ENCODE results near the gene AHI1. TPM values are rescaled to one million over a fixed set of nuclear protein-coding genes. Genes with fewer than 3 reads are reported as not detected.

AHI1 gene
- total and polyA plus RNA-seq, 2 donors = 11.5 to 21.0 TPM

DNA sequence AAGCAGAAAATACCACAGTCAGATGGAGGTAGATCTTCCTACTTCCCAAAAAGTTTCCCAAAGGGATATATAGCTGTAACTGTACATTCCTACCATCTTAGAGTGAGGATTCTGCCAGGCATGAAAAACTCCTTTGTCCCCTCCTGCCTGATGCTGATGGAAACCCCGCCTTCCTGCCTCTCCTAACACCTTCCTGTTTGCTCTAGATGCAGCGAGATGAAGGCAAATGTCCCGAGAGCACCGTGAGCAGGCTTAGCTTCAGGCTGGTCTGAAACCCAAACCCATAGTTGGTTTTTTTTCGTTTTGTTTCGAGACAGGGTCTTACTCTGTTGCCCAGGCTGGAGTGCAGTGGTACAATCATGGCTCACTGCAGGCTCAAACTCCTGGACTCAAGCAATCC is 260.8 kb downstream of the AHI1 start:
- DNase-seq (ENCODE audit: low read depth in 6 of 9, low spot score in 9 of 9) = peak in 2 of 9 donors; percentile 40 to 62
- no peaks in the 10 kb centered on the region for H3K36me3 ChIP-seq (ENCODE audit: control insufficient read depth in 2 of 2, insufficient read depth in 2 of 2, low read length in 1 of 2)
- no peaks in the 10 kb centered on the region for H3K9me3 ChIP-seq (ENCODE audit: control insufficient read depth in 2 of 2, insufficient read depth in 1 of 2, low read length in 1 of 2)
- no peak overlapping the region for H3K4me3 ChIP-seq (ENCODE audit: low read length in 2 of 2)
- H3K27me3 ChIP-seq (ENCODE audit: control insufficient read depth in 2 of 2, insufficient read depth in 1 of 2, low read length in 1 of 2) = no peaks in the 10 kb centered on the region
- no peak overlapping the region for H3K27ac ChIP-seq (ENCODE audit: low read depth in 1 of 2, low read length in 1 of 2)
- peaks cover 12 to 31% of the 10 kb centered on the region in 2 donors for H3K4me1 ChIP-seq (ENCODE audit: control insufficient read depth in 2 of 2, insufficient read depth in 2 of 2, low read length in 2 of 2)
- WGBS = 46% methylated on average over 6 of the region's 6 CpGs

GRCh38 chr6:135236319-135236718 is 261.2 kb downstream of the AHI1 start:
- no peaks in the 10 kb centered on the region for H3K9me3 ChIP-seq (ENCODE audit: control insufficient read depth in 2 of 2, insufficient read depth in 1 of 2, low read length in 1 of 2)
- no peaks in the 10 kb centered on the region for H3K36me3 ChIP-seq (ENCODE audit: control insufficient read depth in 2 of 2, insufficient read depth in 2 of 2, low read length in 1 of 2)
- peaks cover 12 to 31% of the 10 kb centered on the region in 2 donors for H3K4me1 ChIP-seq (ENCODE audit: control insufficient read depth in 2 of 2, insufficient read depth in 2 of 2, low read length in 2 of 2)
- DNase-seq (ENCODE audit: low read depth in 6 of 9, low spot score in 9 of 9) = no peak
- 48% methylated on average over 1 of the region's 1 CpG for WGBS
- H3K27me3 ChIP-seq (ENCODE audit: control insufficient read depth in 2 of 2, insufficient read depth in 1 of 2, low read length in 1 of 2) = no peaks in the 10 kb centered on the region
- no peak overlapping the region for H3K4me3 ChIP-seq (ENCODE audit: low read length in 2 of 2)
- H3K27ac ChIP-seq (ENCODE audit: low read depth in 1 of 2, low read length in 1 of 2) = no peak overlapping the region

DNA sequence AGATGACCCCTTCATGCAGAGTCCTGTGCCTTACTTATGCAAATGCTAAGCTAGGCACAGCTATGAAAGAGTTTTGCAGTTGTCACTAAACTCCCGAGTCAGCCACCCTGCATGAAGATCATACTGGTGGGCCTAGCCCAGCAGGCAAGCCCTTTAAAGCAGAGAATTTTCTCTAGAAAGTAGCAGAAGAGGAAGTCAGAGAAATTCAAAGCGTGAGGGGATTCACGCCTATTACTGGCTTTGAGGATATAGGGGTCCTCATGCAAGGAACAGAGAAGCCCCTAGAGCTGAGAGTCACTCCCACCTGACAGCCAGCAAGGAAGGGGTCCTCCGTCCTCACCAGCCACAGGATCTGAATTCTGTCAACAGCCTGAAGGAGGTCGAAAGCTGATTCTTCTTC is 261.8 kb downstream of the AHI1 start:
- peaks cover 12 to 33% of the 10 kb centered on the region in 2 donors for H3K4me1 ChIP-seq (ENCODE audit: control insufficient read depth in 2 of 2, insufficient read depth in 2 of 2, low read length in 2 of 2)
- H3K27ac ChIP-seq (ENCODE audit: low read depth in 1 of 2, low read length in 1 of 2) = peak overlapping the region in 1 of 2 donors; percentile 56
- no peaks in the 10 kb centered on the region for H3K27me3 ChIP-seq (ENCODE audit: control insufficient read depth in 2 of 2, insufficient read depth in 1 of 2, low read length in 1 of 2)
- DNase-seq (ENCODE audit: low read depth in 6 of 9, low spot score in 9 of 9) = no peak
- WGBS = 73% methylated on average over 5 of the region's 5 CpGs
- H3K9me3 ChIP-seq (ENCODE audit: control insufficient read depth in 2 of 2, insufficient read depth in 1 of 2, low read length in 1 of 2) = no peaks in the 10 kb centered on the region
- no peak overlapping the region for H3K4me3 ChIP-seq (ENCODE audit: low read length in 2 of 2)
- no peaks in the 10 kb centered on the region for H3K36me3 ChIP-seq (ENCODE audit: control insufficient read depth in 2 of 2, insufficient read depth in 2 of 2, low read length in 1 of 2)

DNA sequence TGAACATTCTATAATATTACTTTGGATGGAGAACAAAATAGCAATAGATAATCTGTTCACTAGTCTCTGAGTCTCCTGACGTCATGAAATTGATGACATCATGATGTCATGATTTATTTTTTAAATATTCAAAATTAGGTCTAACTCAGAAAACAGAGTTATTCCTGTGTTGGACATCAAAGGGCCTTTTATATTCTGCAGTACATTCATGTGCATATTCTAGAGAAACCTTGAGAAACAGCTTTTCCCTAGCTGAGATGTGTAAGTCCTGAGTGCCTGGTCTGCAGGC is 263.1 kb downstream of the AHI1 start:
- Histone ChIP-seq H3K9me3 (ENCODE audit: control insufficient read depth in 2 of 2, insufficient read depth in 1 of 2, low read length in 1 of 2) (no peaks in the 10 kb centered on the region), H3K4me3 (ENCODE audit: low read length in 2 of 2) (no peak overlapping the region), H3K4me1 (ENCODE audit: control insufficient read depth in 2 of 2, insufficient read depth in 2 of 2, low read length in 2 of 2) (peaks cover 12 to 33% of the 10 kb centered on the region in 2 donors), H3K27me3 (ENCODE audit: control insufficient read depth in 2 of 2, insufficient read depth in 1 of 2, low read length in 1 of 2) (no peaks in the 10 kb centered on the region), H3K36me3 (ENCODE audit: control insufficient read depth in 2 of 2, insufficient read depth in 2 of 2, low read length in 1 of 2) (no peaks in the 10 kb centered on the region), H3K27ac (ENCODE audit: low read depth in 1 of 2, low read length in 1 of 2) (no peak overlapping the region)
- DNase-seq (ENCODE audit: low read depth in 6 of 9, low spot score in 9 of 9) = no peak
- WGBS = 90% methylated on average over 1 of the region's 1 CpG

DNA sequence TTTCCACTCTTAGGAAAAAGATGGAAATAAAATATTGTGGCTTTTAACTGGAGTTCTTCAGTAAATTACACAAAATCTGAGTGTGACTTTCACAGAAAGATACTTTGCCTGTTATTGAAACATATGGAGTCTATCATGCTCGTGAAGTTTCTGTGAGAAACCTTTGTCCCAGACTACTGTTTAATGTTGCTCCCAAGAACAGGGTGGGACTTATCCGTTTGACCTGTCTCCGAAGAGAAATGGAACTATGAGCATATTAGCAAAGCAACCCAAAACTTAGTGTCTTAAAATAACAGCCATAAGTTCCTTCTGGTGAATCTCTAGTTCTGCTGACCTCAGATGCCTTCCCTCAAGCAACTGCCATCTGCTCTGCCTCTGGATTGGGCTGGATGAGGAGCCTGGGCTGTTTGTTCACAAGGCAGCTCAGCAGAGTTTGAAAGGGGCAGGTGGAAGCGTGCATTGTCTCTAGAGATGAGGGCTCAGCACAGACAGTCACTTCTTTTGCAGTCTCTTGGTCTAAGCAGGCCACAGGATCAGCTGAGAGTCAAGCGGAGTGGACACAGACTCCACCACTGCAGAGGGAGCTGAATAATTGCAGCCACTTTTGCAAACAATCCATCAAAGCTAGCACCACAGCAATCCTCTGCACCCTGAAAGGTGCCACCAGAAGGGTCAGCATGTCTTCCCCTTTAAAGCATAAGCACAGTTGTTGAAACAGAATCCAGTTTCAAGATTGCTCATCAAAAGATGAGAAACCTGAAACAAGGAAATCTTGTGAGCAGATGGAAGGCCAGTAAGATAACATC is 263.7 kb downstream of the AHI1 start:
- H3K36me3 ChIP-seq (ENCODE audit: control insufficient read depth in 2 of 2, insufficient read depth in 2 of 2, low read length in 1 of 2) = no peaks in the 10 kb centered on the region
- no peaks in the 10 kb centered on the region for H3K9me3 ChIP-seq (ENCODE audit: control insufficient read depth in 2 of 2, insufficient read depth in 1 of 2, low read length in 1 of 2)
- DNase-seq (ENCODE audit: low read depth in 6 of 9, low spot score in 9 of 9) = peak in 1 of 9 donors; percentile 46
- H3K27ac ChIP-seq (ENCODE audit: low read depth in 1 of 2, low read length in 1 of 2) = peak overlapping the region in 1 of 2 donors; percentile 43
- no peaks in the 10 kb centered on the region for H3K27me3 ChIP-seq (ENCODE audit: control insufficient read depth in 2 of 2, insufficient read depth in 1 of 2, low read length in 1 of 2)
- peaks cover 12 to 33% of the 10 kb centered on the region in 2 donors for H3K4me1 ChIP-seq (ENCODE audit: control insufficient read depth in 2 of 2, insufficient read depth in 2 of 2, low read length in 2 of 2)
- 75% methylated on average over 5 of the region's 5 CpGs for WGBS
- no peak overlapping the region for H3K4me3 ChIP-seq (ENCODE audit: low read length in 2 of 2)

Measured in thymus (tissue), 11 donors.